ENCODE measurements around the gene LACC1. TPM values are rescaled to one million over a fixed set of nuclear protein-coding genes. Genes with fewer than 3 reads are reported as not detected.
A peak's percentile ranks its signal among the peaks of the same experiment; 100 is the strongest.

The LACC1 gene
- total and polyA plus RNA-seq, 9 donors, result 1.4 to 2.3 (median 1.7) TPM

DNA sequence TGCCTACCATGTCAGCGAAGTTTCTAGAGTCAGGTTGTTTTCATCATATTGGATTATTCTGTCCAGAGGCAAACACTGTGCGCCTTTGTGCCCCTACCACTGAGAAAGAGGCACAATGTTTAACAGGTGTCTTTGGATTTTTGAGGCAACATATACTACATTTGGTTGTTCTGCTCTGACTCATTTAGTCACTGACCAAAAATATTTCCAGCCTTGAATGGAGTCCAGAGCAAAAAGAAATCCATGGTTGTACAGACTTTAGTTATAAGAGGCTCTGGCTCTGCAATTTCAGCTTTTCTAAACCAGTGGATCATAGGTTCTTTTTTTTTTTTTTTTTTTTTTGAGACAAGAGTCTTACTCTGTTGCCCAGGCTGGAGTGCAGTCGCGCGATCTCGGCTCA lies 35.7 kb downstream of the LACC1 start:
- H3K27me3 ChIP-seq (ENCODE audit: control insufficient read depth, insufficient read depth, low read length), result no peaks in the 10 kb centered on the region
- WGBS (ENCODE audit: insufficient coverage), result 76% methylated on average over 5 of the region's 6 CpGs

DNA sequence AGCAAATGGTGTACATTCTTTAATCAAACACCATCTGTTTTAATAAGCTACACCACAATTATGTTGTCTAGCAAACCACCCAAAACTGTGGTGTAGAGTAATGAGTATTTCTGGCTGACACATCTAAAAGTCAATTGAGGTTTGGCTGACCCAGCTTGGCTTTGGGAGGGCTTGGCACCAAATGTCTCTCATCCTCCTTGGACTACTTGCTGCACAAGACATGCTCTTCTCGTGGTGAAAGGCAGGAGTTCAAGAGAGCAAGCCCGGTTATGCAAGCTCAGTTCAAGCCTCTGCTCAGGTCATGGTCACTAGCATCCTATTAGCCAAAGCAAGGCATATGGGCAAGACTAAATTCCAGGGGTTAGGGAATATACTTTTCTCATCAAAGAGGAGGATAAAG lies 37.1 kb downstream of the LACC1 start:
- Histone ChIP-seq H3K27me3 (ENCODE audit: control insufficient read depth, insufficient read depth, low read length) (peaks cover under 1% of the 10 kb centered on the region), H3K4me3 (ENCODE audit: low read length) (no peak overlapping the region), H3K4me1 (ENCODE audit: control insufficient read depth, insufficient read depth, low read length) (no peaks in the 10 kb centered on the region), H3K9me3 (replicated peaks; ENCODE audit: control insufficient read depth, low read depth, low read length) (no peaks in the 10 kb centered on the region), H3K27ac (ENCODE audit: low read length) (no peak overlapping the region), H3K36me3 (ENCODE audit: control insufficient read depth, insufficient read depth, low read length) (no peaks in the 10 kb centered on the region)
- no peak for DNase-seq
- 60% methylated on average over 1 of the region's 2 CpGs for WGBS (ENCODE audit: insufficient coverage)

More for the DNA sequence above, 35.7 kb downstream of the LACC1 start:
- no peak for DNase-seq
- Histone ChIP-seq H3K4me3 (ENCODE audit: low read length) (no peak overlapping the region), H3K27ac (ENCODE audit: low read length) (no peak overlapping the region), H3K4me1 (ENCODE audit: control insufficient read depth, insufficient read depth, low read length) (no peaks in the 10 kb centered on the region), H3K36me3 (ENCODE audit: control insufficient read depth, insufficient read depth, low read length) (no peaks in the 10 kb centered on the region), H3K9me3 (replicated peaks; ENCODE audit: control insufficient read depth, low read depth, low read length) (no peaks in the 10 kb centered on the region)

DNA sequence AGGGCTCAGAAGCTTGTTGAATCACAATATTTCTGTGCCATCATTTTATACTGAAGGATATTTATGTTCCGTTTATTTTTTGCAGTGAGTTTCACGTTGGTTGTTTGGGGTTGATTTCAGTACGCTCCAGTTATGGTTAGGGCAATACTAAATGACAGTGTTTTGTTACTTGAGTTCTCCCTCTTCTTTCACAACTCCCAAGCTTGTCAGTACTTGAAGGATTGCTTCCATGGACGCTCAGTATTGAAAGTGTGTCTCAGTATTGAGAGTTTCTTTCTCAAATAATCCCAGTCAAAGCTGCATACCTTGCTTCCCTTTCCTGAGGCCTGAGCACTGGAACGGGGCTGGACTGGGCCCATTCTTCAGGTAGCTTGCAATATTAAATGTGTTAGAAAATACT lies 38.9 kb downstream of the LACC1 start:
- no peak overlapping the region for H3K4me3 ChIP-seq (ENCODE audit: low read length)
- no CpG with 5 or more reads among the region's 5 CpGs for WGBS (ENCODE audit: insufficient coverage)
- no peak overlapping the region for H3K27ac ChIP-seq (ENCODE audit: low read length)
- H3K27me3 ChIP-seq (ENCODE audit: control insufficient read depth, insufficient read depth, low read length), result peaks cover 2% of the 10 kb centered on the region
- DNase-seq, result no peak
- H3K36me3 ChIP-seq (ENCODE audit: control insufficient read depth, insufficient read depth, low read length), result no peaks in the 10 kb centered on the region
- H3K4me1 ChIP-seq (ENCODE audit: control insufficient read depth, insufficient read depth, low read length), result no peaks in the 10 kb centered on the region
- no peaks in the 10 kb centered on the region for H3K9me3 ChIP-seq (replicated peaks; ENCODE audit: control insufficient read depth, low read depth, low read length)

DNA sequence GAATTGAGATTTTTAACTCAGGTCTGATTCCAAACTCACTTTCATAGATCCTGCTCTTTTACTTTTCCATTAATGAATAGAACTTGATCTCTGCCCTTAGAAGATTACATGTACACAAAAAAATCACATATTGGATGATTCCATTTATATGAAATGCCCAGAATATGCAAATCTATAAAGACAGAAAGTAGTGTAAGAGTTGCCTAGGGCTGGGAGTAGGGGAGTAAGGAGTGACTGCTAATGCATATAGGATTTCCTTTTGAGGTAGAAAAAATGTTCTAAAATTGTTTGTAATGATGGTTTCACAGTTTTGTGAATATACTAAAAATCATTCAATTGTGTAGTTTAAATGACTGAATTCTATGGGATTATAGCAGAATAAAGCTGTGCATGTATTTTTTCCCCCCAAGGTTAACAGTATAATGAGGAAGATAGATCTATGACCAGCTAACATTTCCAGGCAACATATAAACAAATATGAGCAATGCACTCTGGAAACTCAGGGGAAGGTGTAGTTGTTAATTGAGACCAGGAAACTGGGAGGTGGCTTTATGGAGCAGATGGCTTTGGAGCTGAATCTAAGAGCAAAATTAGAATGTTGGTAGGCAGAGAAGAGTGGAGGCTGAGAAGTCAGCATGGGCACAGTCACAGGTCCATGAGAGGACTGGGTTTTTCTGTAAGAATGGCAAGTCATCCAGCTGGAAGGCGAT lies 41.4 kb downstream of the LACC1 start:
- Histone ChIP-seq H3K27me3 (ENCODE audit: control insufficient read depth, insufficient read depth, low read length) (peaks cover 2% of the 10 kb centered on the region), H3K27ac (ENCODE audit: low read length) (no peak overlapping the region), H3K9me3 (replicated peaks; ENCODE audit: control insufficient read depth, low read depth, low read length) (no peaks in the 10 kb centered on the region), H3K4me3 (ENCODE audit: low read length) (no peak overlapping the region), H3K4me1 (ENCODE audit: control insufficient read depth, insufficient read depth, low read length) (no peaks in the 10 kb centered on the region), H3K36me3 (ENCODE audit: control insufficient read depth, insufficient read depth, low read length) (no peaks in the 10 kb centered on the region)
- DNase-seq, result no peak
- WGBS (ENCODE audit: insufficient coverage), result 100% methylated on average over 1 of the region's 1 CpG

DNA sequence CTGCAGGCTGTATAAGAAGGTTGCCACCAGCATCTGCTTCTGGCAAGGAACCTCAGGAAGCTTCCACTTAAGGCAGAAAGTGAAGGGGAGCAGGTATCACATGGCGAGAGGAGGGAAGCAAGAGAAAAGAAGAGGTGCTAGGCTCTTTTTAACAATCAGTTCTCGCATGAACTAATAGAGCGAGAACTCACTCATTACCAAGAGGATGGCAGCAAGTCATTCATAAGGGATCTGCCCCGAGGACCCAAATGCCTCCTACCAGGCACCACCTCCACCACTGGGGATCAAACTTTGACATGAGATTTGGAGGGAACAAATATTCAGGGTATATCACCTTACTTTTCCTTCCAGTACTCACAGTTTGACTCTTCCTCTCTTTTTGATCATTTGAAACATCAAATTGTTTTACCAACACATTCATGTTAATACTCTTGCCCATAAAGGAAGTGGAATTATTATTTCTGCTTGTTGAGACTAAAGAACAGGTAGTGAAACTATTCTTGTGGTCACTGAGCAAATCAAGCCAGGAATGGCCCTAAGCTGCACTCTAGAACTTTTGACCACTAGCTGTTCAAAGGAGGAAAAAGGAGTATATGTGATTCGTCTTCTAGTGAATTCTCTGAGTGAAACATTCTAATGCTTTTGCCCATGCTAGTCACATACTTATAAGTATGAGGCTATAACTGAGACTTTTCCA lies 45.0 kb downstream of the LACC1 start:
- Histone ChIP-seq H3K27me3 (ENCODE audit: control insufficient read depth, insufficient read depth, low read length) (peaks cover 2% of the 10 kb centered on the region), H3K4me3 (ENCODE audit: low read length) (no peak overlapping the region), H3K4me1 (ENCODE audit: control insufficient read depth, insufficient read depth, low read length) (no peaks in the 10 kb centered on the region), H3K36me3 (ENCODE audit: control insufficient read depth, insufficient read depth, low read length) (no peaks in the 10 kb centered on the region), H3K9me3 (replicated peaks; ENCODE audit: control insufficient read depth, low read depth, low read length) (no peaks in the 10 kb centered on the region), H3K27ac (ENCODE audit: low read length) (no peak overlapping the region)
- peak; percentile 40 for DNase-seq
- no CpG with 5 or more reads among the region's 5 CpGs for WGBS (ENCODE audit: insufficient coverage)

DNA sequence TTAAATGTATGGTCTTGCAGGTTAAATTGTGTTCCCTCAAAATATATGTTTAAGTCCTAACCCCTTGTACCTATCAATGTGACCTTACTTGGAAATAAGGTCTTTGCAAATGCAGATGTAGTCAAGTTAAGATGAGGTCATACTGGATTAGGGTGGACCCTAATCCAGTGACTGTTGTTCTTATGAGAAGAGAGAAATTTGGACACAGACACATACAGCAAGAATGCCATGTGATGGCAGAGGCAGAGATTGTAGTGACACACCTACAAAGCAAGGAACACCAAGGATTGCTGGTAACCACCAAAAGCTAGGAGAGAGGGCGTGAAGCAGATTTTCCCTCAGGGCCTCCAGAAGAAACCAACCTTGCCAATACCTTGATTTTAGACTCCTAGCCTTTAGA lies 50.2 kb downstream of the LACC1 start:
- H3K4me1 ChIP-seq (ENCODE audit: control insufficient read depth, insufficient read depth, low read length), result no peaks in the 10 kb centered on the region
- H3K27ac ChIP-seq (ENCODE audit: low read length), result no peak overlapping the region
- H3K27me3 ChIP-seq (ENCODE audit: control insufficient read depth, insufficient read depth, low read length), result no peaks in the 10 kb centered on the region
- no peak for DNase-seq
- no CpG with 5 or more reads among the region's 1 CpG for WGBS (ENCODE audit: insufficient coverage)
- H3K9me3 ChIP-seq (replicated peaks; ENCODE audit: control insufficient read depth, low read depth, low read length), result no peaks in the 10 kb centered on the region
- no peak overlapping the region for H3K4me3 ChIP-seq (ENCODE audit: low read length)
- no peaks in the 10 kb centered on the region for H3K36me3 ChIP-seq (ENCODE audit: control insufficient read depth, insufficient read depth, low read length)

DNA sequence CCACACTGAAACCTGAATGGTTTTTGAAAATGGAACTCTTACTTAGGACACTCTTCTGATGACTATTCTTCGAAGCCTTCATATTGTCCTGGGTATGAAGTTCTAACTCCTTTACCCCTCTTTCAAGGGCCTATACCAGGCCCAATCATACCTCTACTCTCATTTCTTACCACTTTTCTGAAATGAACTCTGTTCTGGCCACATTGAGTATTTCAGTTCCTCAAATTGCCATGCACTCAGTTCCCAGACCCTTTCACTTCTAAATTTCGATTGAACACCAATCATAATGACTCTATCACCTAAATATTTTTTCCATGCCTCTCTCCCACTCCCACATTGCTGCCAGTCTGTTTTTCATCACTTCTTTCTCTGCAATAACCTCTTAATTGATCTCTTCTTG lies 53.7 kb downstream of the LACC1 start:
- Histone ChIP-seq H3K9me3 (replicated peaks; ENCODE audit: control insufficient read depth, low read depth, low read length) (no peaks in the 10 kb centered on the region), H3K27ac (ENCODE audit: low read length) (no peak overlapping the region), H3K4me1 (ENCODE audit: control insufficient read depth, insufficient read depth, low read length) (peaks cover 12% of the 10 kb centered on the region), H3K36me3 (ENCODE audit: control insufficient read depth, insufficient read depth, low read length) (no peaks in the 10 kb centered on the region), H3K4me3 (ENCODE audit: low read length) (no peak overlapping the region), H3K27me3 (ENCODE audit: control insufficient read depth, insufficient read depth, low read length) (peaks cover 2% of the 10 kb centered on the region)
- 82% methylated on average over 2 of the region's 2 CpGs for WGBS (ENCODE audit: insufficient coverage)
- DNase-seq, result no peak

DNA sequence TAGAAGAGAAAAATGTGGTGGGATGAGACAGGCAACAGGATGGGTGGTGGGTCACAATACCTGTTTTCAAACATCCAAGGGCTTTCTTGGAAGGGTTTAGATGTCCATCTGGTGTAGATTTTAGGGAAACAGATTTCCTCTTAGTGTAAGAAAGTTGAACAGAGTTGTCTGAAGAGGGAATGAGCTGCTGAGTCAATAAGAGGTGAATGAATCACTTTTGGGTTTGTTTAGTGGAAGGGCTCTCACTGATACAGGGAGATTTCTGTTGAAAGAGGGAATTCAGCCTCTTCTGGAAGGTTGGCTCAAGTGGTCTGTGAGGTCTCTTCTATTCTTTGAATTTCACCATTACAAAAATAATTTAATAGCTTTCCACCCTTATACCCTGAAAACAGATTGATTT lies 54.6 kb downstream of the LACC1 start:
- peaks cover 2% of the 10 kb centered on the region for H3K27me3 ChIP-seq (ENCODE audit: control insufficient read depth, insufficient read depth, low read length)
- H3K4me1 ChIP-seq (ENCODE audit: control insufficient read depth, insufficient read depth, low read length), result peaks cover 16% of the 10 kb centered on the region
- H3K9me3 ChIP-seq (replicated peaks; ENCODE audit: control insufficient read depth, low read depth, low read length), result no peaks in the 10 kb centered on the region
- H3K27ac ChIP-seq (ENCODE audit: low read length), result no peak overlapping the region
- no peaks in the 10 kb centered on the region for H3K36me3 ChIP-seq (ENCODE audit: control insufficient read depth, insufficient read depth, low read length)
- H3K4me3 ChIP-seq (ENCODE audit: low read length), result no peak overlapping the region
- DNase-seq, result no peak

DNA sequence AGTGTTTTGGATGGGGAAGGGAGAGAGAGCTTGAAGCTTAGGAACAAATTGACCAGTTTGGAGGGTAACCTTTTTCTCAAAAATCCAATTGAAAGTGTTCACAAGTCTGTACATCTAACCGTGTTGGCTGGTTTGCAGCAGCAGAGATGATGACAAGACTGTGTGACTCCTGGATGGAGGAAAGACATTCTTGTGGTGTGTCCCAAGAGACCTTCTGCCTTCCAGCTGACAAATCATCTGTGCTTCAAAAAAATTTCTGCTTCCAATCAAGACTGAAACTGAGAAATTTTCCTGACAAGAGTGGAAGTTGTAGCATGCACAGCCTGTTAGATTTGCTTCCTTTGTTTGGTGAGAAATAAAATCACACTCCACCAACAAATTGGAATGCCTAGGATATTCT lies 56.2 kb downstream of the LACC1 start:
- H3K9me3 ChIP-seq (replicated peaks; ENCODE audit: control insufficient read depth, low read depth, low read length), result no peaks in the 10 kb centered on the region
- DNase-seq, result peak; percentile 68
- no peak overlapping the region for H3K4me3 ChIP-seq (ENCODE audit: low read length)
- H3K36me3 ChIP-seq (ENCODE audit: control insufficient read depth, insufficient read depth, low read length), result no peaks in the 10 kb centered on the region
- peaks cover 17% of the 10 kb centered on the region for H3K4me1 ChIP-seq (ENCODE audit: control insufficient read depth, insufficient read depth, low read length)
- no CpG with 5 or more reads among the region's 1 CpG for WGBS (ENCODE audit: insufficient coverage)
- H3K27ac ChIP-seq (ENCODE audit: low read length), result no peak overlapping the region
- peaks cover 2% of the 10 kb centered on the region for H3K27me3 ChIP-seq (ENCODE audit: control insufficient read depth, insufficient read depth, low read length)

DNA sequence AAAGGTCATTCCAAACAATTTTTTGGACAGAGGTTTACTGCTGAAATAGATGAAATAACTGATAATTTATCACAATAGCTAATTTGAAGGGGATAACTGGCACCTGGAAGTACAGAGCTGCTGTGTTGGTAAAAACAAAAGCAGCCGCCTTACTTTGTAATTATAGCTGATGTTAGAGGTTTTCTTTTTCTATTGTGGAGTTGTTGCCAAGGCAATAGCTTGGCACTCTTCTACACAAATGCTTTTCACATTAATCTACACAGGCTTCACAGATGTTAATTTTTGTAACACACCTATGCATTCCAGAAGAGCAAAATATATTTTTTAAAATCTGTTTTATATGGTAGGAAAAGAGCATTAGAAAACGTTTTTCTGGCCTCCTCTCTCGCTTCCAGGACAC lies 56.9 kb downstream of the LACC1 start:
- H3K4me3 ChIP-seq (ENCODE audit: low read length), result no peak overlapping the region
- no peaks in the 10 kb centered on the region for H3K9me3 ChIP-seq (replicated peaks; ENCODE audit: control insufficient read depth, low read depth, low read length)
- DNase-seq, result peak; percentile 81
- H3K27ac ChIP-seq (ENCODE audit: low read length), result peak overlapping the region; percentile 63
- H3K27me3 ChIP-seq (ENCODE audit: control insufficient read depth, insufficient read depth, low read length), result peaks cover 2% of the 10 kb centered on the region
- H3K4me1 ChIP-seq (ENCODE audit: control insufficient read depth, insufficient read depth, low read length), result peaks cover 17% of the 10 kb centered on the region
- WGBS (ENCODE audit: insufficient coverage), result no CpG with 5 or more reads among the region's 3 CpGs
- no peaks in the 10 kb centered on the region for H3K36me3 ChIP-seq (ENCODE audit: control insufficient read depth, insufficient read depth, low read length)
